GM12873 (cell line): ENCODE measurements around the gene RAB9B.

ENCODE experiments used
- TF ChIP-seq, protein P1 (sequence below): IDR thresholded peaks from 2 replicates; pipeline ENCODE4 v1.5.1; 2012; ENCODE audit warnings: low read depth, mild to moderate bottlenecking, moderate library complexity, low read length, control low read depth; ENCODE audit not compliant: insufficient read depth; ENCODE audit errors: missing control alignments

RAB9B gene

DNA sequence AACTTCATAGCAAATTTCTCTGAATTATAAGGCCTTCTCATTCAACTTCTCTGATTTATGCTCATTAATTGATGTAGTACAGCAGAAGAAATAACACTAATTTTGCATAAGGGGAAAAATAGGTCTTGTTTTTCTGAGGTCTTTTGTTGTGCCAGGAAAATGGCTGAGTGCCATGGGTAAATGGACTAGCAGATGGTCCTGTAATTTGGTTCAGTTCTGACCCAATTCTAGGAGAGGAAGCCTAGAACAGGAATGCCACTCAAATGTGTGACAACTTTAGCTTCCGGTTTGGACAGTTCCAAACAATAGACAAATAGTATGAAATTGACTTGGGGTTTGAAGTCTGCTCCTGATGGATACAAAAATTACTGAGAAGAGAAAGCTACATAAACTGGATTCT, 6.2 kb downstream of the RAB9B start:
- TF ChIP-seq, protein P1, sequence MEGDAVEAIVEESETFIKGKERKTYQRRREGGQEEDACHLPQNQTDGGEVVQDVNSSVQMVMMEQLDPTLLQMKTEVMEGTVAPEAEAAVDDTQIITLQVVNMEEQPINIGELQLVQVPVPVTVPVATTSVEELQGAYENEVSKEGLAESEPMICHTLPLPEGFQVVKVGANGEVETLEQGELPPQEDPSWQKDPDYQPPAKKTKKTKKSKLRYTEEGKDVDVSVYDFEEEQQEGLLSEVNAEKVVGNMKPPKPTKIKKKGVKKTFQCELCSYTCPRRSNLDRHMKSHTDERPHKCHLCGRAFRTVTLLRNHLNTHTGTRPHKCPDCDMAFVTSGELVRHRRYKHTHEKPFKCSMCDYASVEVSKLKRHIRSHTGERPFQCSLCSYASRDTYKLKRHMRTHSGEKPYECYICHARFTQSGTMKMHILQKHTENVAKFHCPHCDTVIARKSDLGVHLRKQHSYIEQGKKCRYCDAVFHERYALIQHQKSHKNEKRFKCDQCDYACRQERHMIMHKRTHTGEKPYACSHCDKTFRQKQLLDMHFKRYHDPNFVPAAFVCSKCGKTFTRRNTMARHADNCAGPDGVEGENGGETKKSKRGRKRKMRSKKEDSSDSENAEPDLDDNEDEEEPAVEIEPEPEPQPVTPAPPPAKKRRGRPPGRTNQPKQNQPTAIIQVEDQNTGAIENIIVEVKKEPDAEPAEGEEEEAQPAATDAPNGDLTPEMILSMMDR = no peak

DNA sequence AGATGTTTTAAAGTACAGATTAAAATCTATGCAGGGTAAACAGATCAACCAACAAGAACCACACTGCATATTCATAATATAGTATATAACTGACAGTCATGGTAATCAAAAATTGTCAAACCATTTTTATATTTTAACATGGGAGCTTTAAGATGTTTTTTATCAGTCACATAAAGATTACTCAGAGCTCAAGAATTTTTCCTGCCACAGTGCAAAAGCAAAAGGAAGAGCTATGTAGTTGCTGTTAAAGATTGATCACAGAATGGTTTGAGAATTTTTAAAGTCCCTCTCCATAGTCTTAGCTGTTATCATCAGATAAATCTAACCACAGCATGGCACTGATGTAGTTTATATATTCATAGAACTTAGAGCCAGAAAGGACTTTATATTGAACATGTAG, 8.5 kb downstream of the RAB9B start:
- TF ChIP-seq, protein P1 = no peak

DNA sequence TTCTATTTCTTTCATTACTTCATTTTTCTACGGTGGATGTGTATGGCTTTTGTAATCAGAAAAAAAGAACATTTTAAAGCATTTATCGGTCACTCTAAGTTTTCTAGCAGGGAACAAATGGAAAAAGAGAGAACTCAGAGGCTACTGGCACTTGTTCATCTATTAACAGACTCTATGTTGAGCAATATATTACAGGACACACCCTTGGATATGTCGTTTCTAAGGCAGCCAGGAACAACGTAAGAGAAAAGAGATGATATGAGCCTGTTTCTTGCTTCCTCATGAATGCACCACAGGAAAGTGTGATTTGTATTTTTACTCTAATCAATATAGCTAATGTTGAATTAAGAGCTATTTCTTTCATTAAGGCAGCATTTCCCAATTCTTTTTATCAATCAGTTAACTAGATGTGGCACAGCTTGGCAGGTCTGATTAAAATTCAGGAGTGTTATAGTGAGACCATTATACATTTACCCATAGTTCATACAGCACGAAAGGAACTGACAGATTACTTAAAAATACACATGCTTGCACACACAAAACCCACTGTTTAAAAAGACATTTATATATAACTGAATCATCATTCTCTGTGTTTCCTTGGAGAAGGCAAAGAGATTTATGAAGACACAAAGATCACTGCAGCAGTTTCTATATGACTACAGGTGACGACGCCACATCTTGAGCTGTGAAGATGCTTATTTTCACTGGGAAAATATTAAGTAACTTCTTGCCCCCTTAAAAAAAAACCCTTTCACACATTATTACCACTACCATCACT, 13.0 kb downstream of the RAB9B start:
- TF ChIP-seq, protein P1 = no peak

DNA sequence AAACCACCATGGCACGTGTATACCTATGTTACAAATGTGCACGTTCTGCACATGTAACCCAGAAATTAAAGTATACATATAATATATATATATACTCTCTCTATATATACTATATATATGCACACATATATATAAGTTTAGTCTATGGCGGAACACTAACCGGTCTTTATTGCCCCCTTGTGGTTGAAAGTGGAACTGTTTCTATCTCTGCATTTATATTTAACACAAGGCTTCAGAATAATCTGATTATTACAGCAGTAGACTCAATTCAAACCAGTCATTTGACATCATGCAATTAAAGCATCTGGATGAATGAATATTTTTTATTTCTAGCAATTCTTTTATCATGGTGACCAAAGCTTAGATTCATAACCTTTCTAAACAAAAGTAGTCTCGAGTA, 14.6 kb downstream of the RAB9B start:
- TF ChIP-seq, protein P1 = peak; percentile 51

DNA sequence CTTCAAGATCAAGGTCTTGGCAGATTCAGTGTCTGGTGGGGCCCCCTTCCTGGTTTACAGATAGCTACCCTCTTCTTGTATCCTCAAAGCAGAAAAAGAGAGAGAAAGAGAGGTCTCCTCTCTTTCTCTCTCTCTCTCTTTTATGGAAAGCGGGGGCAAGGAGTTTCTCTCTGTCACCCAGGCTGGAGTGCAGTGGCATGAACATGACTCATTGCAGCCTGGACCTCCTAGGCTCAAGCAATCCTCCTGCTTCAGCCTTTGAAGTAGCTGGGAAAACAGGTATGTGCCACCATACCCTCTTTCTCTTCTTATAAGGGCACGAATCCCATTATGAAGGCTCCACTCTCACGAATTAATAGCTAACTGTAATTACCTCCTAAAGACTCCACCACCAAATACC, 20.2 kb downstream of the RAB9B start:
- TF ChIP-seq, protein P1 = no peak

DNA sequence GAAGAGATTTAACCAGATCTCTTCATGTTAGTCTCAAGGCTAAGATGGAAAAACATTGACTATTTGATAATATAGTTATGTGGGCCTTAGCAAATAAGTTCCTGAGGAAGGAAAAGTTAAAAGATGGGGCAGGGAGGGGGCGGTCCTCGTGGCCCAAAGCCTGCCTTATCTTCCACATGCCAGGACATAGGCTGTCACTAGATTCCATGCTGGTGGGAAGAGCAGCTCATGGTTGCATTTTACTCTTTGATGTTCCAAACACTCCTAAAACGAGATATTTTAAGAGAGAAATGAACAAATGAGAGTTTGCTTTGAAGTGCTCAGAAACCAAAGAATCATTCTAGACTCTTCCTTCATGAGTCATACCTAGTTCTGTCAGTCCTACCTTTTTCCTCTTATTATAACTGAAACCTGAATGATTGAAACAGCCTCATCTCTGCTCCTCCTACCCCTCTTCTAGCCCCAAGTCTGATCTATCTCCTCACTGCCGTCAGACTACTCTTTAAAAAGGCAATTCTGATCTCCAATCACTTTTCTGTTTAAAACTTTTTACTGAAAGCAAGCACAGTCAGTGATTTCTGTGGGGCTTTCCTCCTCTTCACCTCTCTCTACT, 25.1 kb downstream of the RAB9B start:
- TF ChIP-seq, protein P1 = no peak

DNA sequence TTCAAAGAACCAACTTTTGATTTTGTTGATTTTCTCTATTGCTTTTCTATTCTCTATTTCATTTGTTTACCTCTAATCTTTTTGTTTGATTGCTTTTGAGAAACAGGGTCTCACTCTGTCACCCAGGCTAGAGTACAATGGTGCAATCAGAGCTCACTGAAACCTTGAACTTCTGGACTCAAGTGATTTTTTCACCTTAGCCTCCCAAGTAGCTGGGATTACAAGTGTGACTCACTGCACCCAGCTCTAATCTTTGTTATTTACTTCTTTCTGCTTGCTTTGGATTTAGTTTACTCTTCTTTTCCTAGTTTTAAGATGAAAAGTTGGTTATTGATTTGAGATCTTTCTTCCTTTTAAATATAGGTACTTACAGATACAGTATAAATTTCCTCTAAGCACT, 26.2 kb downstream of the RAB9B start:
- TF ChIP-seq, protein P1 = no peak
